ENCODE data around the gene TAC4.

GRCh38 chr17:49830605-49831004 is 17.3 kb downstream of the TAC4 start:
- TF ChIP-seq CTCF (IDR thresholded peaks at IDR 0.05; ENCODE audit: insufficient read depth, low read length) = no peak
- no peak for TF ChIP-seq POLR2AphosphoS5 (IDR thresholded peaks at IDR 0.05; ENCODE audit: low read depth)

Measured in HL-60 (cell line).